GM20431 (cell line): ENCODE data around the gene FBXO30.

Experiments
- in situ Hi-C: fragments of 300-500 bp; cut with MseI, MboI; formaldehyde crosslinking; loops from one replicate; pipeline ENCODE4 v1.15.0; 2020; ENCODE audit warnings: low sequenced_read_pairs; ENCODE audit not compliant: unreplicated experiment

FBXO30 gene

GRCh38 chr6:145814501-145815308 lies at the start of gene FBXO30:
Gene FBXO30 (minus strand): TSS chr6:145814795. CDS start chr6:145806405, 8,390 bp downstream.
- in situ Hi-C loops, result no loop called here

GRCh38 chr6:145863988-145864616 lies 49.5 kb upstream of the FBXO30 start:
- in situ Hi-C loops, result no loop called here

GRCh38 chr6:145863366-145863765 lies 48.8 kb upstream of the FBXO30 start:
- in situ Hi-C loops, result no loop called here

GRCh38 chr6:145860562-145860961 lies 46.0 kb upstream of the FBXO30 start:
- in situ Hi-C loops, result no loop called here

GRCh38 chr6:145850671-145851070 lies 36.1 kb upstream of the FBXO30 start:
- in situ Hi-C loops, result no loop called here

GRCh38 chr6:145848541-145848940 lies 33.9 kb upstream of the FBXO30 start:
- in situ Hi-C loops, result no loop called here

- in situ Hi-C loops, result no loop called here
Measured at GRCh38 chr6:145845557-145845956, 31.0 kb upstream of the FBXO30 start.

GRCh38 chr6:145844933-145845540 lies 30.4 kb upstream of the FBXO30 start:
- in situ Hi-C loops, result no loop called here

- in situ Hi-C loops, result no loop called here
Measured at GRCh38 chr6:145842693-145843546, 28.3 kb upstream of the FBXO30 start.

- in situ Hi-C loops, result no loop called here
Measured at GRCh38 chr6:145841668-145842067, 27.1 kb upstream of the FBXO30 start.

- in situ Hi-C loops, result no loop called here
Measured at GRCh38 chr6:145839653-145840052, 25.1 kb upstream of the FBXO30 start.

GRCh38 chr6:145838305-145838704 lies 23.7 kb upstream of the FBXO30 start:
- in situ Hi-C loops, result no loop called here

- in situ Hi-C loops, result no loop called here
Measured at GRCh38 chr6:145836772-145837171, 22.2 kb upstream of the FBXO30 start.

GRCh38 chr6:145836170-145836569 lies 21.6 kb upstream of the FBXO30 start:
- in situ Hi-C loops, result no loop called here

GRCh38 chr6:145830612-145831011 lies 16.0 kb upstream of the FBXO30 start:
- in situ Hi-C loops, result no loop called here

GRCh38 chr6:145829950-145830349 lies 15.4 kb upstream of the FBXO30 start:
- in situ Hi-C loops, result no loop called here

GRCh38 chr6:145829102-145829501 lies 14.5 kb upstream of the FBXO30 start:
- in situ Hi-C loops, result no loop called here

- in situ Hi-C loops, result no loop called here
Measured at GRCh38 chr6:145824344-145824743, 9.7 kb upstream of the FBXO30 start.

GRCh38 chr6:145823328-145823944 lies 8.8 kb upstream of the FBXO30 start:
- in situ Hi-C loops, result no loop called here

- in situ Hi-C loops, result no loop called here
Measured at GRCh38 chr6:145822456-145822855, 7.9 kb upstream of the FBXO30 start.
